ENCODE measurements around the gene KDSR. TPM values are rescaled to one million over a fixed set of nuclear protein-coding genes. Genes with fewer than 3 reads are reported as not detected.
A peak's percentile ranks its signal among the peaks of the same experiment; 100 is the strongest.
"Not testable (repeated sequence)": the region's sequence is repeated elsewhere in the genome, so short reads cannot be mapped to it uniquely, and the experiment has no call there.

The KDSR gene
- total RNA-seq, 1 experiment from 2014 or later = 25.7 TPM

- Histone ChIP-seq H3K4me3 (no peak overlapping the region), H3K27me3 (replicated peaks) (no peaks in the 10 kb centered on the region), H3K9me3 (replicated peaks) (no peaks in the 10 kb centered on the region; the same call in 1 of the 2 replicates), H3K36me3 (no peaks in the 10 kb centered on the region), H3K4me1 (replicated peaks) (peaks cover 3% of the 10 kb centered on the region; the same call in 1 of the 2 replicates), H3K27ac (no peak overlapping the region)
- DNase-seq (ENCODE audit: low read depth in 1 of 2, low spot score in 2 of 2) = no peak
Measured at GRCh38 chr18:63379639-63379962, 12.6 kb upstream of the KDSR start.

DNA sequence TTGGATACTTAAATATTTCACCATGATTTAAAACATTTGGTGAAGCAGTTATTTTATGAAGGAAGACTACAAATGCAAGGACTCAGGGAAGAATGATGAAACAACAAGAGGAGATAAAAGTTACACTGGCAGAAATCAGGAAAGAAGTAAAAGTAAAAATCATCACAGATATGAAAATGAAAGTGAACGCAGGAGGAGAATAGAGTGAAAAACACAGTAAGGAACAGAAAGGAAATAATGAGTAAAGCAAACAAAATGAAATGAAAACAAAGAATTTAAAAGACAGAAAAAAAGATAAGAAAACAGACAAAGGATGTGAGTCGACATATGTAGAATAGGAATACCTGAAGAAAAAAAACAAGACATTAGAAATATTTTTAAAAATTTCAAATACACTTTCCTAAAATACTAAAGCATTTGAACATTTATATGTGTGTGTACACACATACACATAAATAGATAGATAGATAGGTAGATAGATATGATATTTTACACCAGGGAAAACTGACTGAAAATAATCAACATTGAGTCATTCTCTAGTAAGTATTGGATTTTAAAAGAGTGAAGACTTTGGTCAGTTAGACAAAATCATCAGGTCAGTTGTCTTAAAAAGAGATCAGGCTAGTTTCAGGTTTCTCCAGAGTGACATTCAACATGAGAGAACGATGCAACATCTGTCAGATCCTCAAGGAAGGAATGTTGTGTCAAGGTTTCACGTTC lies 12.1 kb upstream of the KDSR start:
- no peak for DNase-seq (ENCODE audit: low read depth in 1 of 2, low spot score in 2 of 2)

DNA sequence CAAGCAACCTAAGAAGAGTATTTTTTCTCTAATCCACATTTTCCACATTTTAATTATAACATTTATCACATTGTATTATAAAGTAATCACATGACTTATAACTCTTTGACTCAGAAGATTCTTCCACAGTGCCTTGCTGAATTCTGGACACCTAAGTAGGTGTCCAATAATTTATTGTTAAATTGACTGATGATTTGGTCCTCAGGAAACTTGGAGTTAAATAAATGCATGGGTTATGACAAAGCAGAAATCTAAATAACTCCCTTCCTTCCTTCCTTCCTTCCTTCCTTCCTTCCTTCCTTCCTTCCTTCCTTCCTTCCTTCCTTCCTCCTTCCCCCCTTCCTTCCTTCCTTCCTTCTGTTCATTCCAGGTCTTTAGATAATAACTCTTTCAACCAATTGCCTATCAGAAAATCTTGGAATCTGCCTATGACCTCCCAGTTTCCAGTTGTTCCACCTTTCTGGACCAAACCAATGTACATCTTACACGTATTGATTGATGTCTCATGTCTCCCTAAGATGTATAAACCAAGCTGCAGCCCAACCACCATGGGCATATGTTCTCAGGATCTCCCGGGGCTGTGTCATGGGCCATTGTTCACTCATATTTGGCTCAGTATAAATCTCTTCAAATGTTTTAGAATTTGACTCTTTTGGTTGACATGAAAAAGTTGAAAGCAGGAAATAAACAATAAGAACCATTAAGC lies 10.4 kb upstream of the KDSR start:
- Histone ChIP-seq H3K4me1 (replicated peaks) (peaks cover 3% of the 10 kb centered on the region; the same call in 1 of the 2 replicates), H3K36me3 (no peaks in the 10 kb centered on the region), H3K9me3 (replicated peaks) (no peaks in the 10 kb centered on the region; the same call in 1 of the 2 replicates), H3K27ac (no peak overlapping the region), H3K27me3 (replicated peaks) (no peaks in the 10 kb centered on the region), H3K4me3 (no peak overlapping the region)
- no peak for DNase-seq (ENCODE audit: low read depth in 1 of 2, low spot score in 2 of 2)

More for the DNA sequence above, 12.1 kb upstream of the KDSR start:
- peaks cover 3% of the 10 kb centered on the region; the same call in 1 of the 2 replicates for H3K4me1 ChIP-seq (replicated peaks)
- H3K27ac ChIP-seq = no peak overlapping the region
- no peaks in the 10 kb centered on the region; the same call in 1 of the 2 replicates for H3K9me3 ChIP-seq (replicated peaks)
- H3K36me3 ChIP-seq = no peaks in the 10 kb centered on the region
- no peak overlapping the region for H3K4me3 ChIP-seq
- no peaks in the 10 kb centered on the region for H3K27me3 ChIP-seq (replicated peaks)

DNA sequence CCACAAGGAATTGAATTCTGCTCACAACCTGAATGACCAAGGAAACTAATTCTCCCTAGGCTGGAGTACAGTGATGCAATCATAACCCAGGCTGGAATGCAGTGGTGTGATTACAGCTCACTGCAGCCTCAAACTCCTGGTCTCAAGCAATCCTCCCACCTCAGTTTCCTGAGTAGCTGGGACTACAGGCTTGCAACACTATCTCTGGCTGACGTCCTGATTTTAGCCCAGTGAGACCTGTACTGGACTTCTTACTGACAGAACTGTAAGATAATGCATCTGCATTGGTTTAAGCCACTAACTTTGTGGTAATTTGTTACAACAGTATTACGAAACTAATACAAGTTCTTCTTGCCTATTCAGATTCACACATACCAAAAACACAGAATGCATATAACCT lies 9.5 kb upstream of the KDSR start:
- Histone ChIP-seq H3K36me3 (no peaks in the 10 kb centered on the region), H3K27ac (no peak overlapping the region), H3K9me3 (replicated peaks) (no peaks in the 10 kb centered on the region; the same call in 1 of the 2 replicates), H3K4me3 (no peak overlapping the region), H3K27me3 (replicated peaks) (no peaks in the 10 kb centered on the region), H3K4me1 (replicated peaks) (peaks cover 3% of the 10 kb centered on the region; the same call in 1 of the 2 replicates)
- no peak for DNase-seq (ENCODE audit: low read depth in 1 of 2, low spot score in 2 of 2)

- no peaks in the 10 kb centered on the region for H3K36me3 ChIP-seq
- no peaks in the 10 kb centered on the region for H3K27me3 ChIP-seq (replicated peaks)
- no peak for DNase-seq (ENCODE audit: low read depth in 1 of 2, low spot score in 2 of 2)
- H3K9me3 ChIP-seq (replicated peaks) = no peaks in the 10 kb centered on the region; the same call in 1 of the 2 replicates
- H3K4me1 ChIP-seq (replicated peaks) = no peaks in the 10 kb centered on the region; the same call in 1 of the 2 replicates
- H3K27ac ChIP-seq = no peak overlapping the region
- no peak overlapping the region for H3K4me3 ChIP-seq
Measured at GRCh38 chr18:63374540-63374939, 7.5 kb upstream of the KDSR start.

DNA sequence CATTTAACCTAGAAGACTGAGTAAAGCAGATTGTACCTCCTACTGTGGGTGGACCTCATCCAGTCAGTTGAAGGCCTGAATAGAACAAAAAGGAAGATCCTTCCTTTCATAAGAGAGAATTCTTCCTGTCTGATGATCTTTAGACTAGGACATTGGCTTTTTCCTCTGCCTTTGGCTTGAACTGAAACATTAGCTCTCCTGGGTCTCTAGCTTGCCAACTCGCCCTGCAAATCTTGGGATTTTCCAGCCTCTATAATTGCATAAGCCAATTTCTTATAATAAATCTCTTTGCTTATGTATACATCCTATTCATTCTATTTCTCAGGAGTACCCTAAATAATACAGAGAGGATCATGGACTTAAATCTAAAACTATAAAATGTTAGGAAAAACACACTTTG lies 6.2 kb upstream of the KDSR start:
- H3K27ac ChIP-seq = no peak overlapping the region
- no peaks in the 10 kb centered on the region for H3K4me1 ChIP-seq (replicated peaks)
- no peak for DNase-seq (ENCODE audit: low read depth in 1 of 2, low spot score in 2 of 2)

DNA sequence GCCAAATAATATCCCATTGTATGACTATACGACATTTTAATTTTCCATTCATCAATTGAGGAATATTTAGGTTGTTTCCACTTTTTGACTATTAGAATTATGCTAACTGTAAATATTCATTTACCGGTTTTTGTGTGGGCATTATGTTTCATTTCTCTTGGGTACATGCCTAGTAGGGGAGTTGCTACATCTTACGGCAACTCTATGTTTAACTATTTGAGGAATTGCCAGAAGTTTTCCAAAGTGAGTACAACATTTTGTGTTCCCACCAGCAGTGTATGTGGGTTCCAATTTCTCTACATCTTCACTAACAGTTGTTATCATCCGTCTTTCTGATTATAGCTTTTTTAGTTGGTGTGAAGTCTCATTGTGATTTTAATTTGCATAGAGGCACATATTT lies 1.6 kb upstream of the KDSR start:
- Histone ChIP-seq H3K4me3 (no peak overlapping the region), H3K27me3 (replicated peaks) (no peaks in the 10 kb centered on the region), H3K9me3 (replicated peaks) (no peaks in the 10 kb centered on the region), H3K27ac (no peak overlapping the region), H3K36me3 (peaks cover 8% of the 10 kb centered on the region), H3K4me1 (replicated peaks) (no peaks in the 10 kb centered on the region)
- no peak for DNase-seq (ENCODE audit: low read depth in 1 of 2, low spot score in 2 of 2)

More for the DNA sequence above, 6.2 kb upstream of the KDSR start:
- H3K9me3 ChIP-seq (replicated peaks) = no peaks in the 10 kb centered on the region; the same call in 1 of the 2 replicates
- H3K36me3 ChIP-seq = no peaks in the 10 kb centered on the region
- no peak overlapping the region for H3K4me3 ChIP-seq
- no peaks in the 10 kb centered on the region for H3K27me3 ChIP-seq (replicated peaks)

- H3K36me3 ChIP-seq = peaks cover 19% of the 10 kb centered on the region
- DNase-seq (ENCODE audit: low read depth in 1 of 2, low spot score in 2 of 2) = peak; percentile 62 to 76
- no peaks in the 10 kb centered on the region for H3K9me3 ChIP-seq (replicated peaks)
- no peaks in the 10 kb centered on the region for H3K27me3 ChIP-seq (replicated peaks)
- H3K4me1 ChIP-seq (replicated peaks) = no peaks in the 10 kb centered on the region
- peak overlapping the region; percentile 80 for H3K27ac ChIP-seq
- peak overlapping the region; percentile 90 for H3K4me3 ChIP-seq
Measured at GRCh38 chr18:63366213-63367052, 573 bp downstream of the KDSR start.

- peak overlapping the region; percentile 90 for H3K4me3 ChIP-seq
- H3K27ac ChIP-seq = peak overlapping the region; percentile 80
- H3K9me3 ChIP-seq (replicated peaks) = no peaks in the 10 kb centered on the region
- H3K27me3 ChIP-seq (replicated peaks) = no peaks in the 10 kb centered on the region
- H3K36me3 ChIP-seq = peaks cover 23% of the 10 kb centered on the region
- H3K4me1 ChIP-seq (replicated peaks) = no peaks in the 10 kb centered on the region
- DNase-seq (ENCODE audit: low read depth in 1 of 2, low spot score in 2 of 2) = no peak
Measured at GRCh38 chr18:63365876-63366212, 1.2 kb downstream of the KDSR start.

- H3K27me3 ChIP-seq (replicated peaks) = no peaks in the 10 kb centered on the region
- peaks cover 37% of the 10 kb centered on the region for H3K36me3 ChIP-seq
- H3K9me3 ChIP-seq (replicated peaks) = no peaks in the 10 kb centered on the region
- H3K4me1 ChIP-seq (replicated peaks) = no peaks in the 10 kb centered on the region
- DNase-seq (ENCODE audit: low read depth in 1 of 2, low spot score in 2 of 2) = no peak
- H3K4me3 ChIP-seq = no peak overlapping the region
- H3K27ac ChIP-seq = no peak overlapping the region
Measured at GRCh38 chr18:63363951-63364350, 3.1 kb downstream of the KDSR start.

DNA sequence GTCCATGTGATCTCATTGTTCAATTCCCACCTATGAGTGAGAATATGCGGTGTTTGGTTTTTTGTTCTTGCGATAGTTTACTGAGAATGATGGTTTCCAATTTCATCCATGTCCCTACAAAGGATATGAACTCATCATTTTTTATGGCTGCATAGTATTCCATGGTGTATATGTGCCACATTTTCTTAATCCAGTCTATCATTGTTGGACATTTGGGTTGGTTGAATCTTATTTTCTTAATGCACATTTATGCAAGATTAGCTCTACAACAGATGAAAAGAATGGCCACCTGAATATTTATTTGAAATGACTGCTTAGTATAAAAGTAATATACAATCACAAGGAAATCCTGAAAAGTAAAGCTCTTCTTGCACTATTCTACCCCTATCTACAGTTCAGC lies 3.6 kb downstream of the KDSR start:
- H3K36me3 ChIP-seq = peaks cover 39% of the 10 kb centered on the region
- H3K4me1 ChIP-seq (replicated peaks); DNase-seq (ENCODE audit: low read depth in 1 of 2, low spot score in 2 of 2); H3K9me3 ChIP-seq (replicated peaks); H3K27ac ChIP-seq; H3K27me3 ChIP-seq (replicated peaks); H3K4me3 ChIP-seq: not testable (repeated sequence)

- Histone ChIP-seq H3K27ac (no peak overlapping the region), H3K27me3 (replicated peaks) (no peaks in the 10 kb centered on the region), H3K36me3 (peaks cover 74% of the 10 kb centered on the region), H3K4me1 (replicated peaks) (no peaks in the 10 kb centered on the region), H3K9me3 (replicated peaks) (no peaks in the 10 kb centered on the region), H3K4me3 (no peak overlapping the region)
- no peak for DNase-seq (ENCODE audit: low read depth in 1 of 2, low spot score in 2 of 2)
Measured at GRCh38 chr18:63356272-63356896, 10.6 kb downstream of the KDSR start.

DNA sequence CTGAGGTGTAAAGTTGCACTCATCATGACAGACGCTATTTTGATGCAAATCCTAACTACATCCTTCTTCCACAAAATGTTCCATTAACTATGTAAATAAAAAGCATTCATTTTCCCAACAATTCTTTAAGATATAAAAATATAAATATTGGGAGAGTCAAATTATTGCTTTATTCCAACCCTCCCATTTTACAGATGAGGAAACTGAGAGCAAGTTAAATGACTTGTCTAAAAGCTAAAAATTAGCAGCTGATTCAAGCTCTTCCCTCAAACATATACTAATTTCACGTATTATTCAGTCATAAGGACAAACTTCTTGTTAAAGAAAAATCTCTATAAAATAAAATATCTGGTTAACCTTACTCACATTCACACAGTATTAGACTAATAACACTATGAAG lies 16.8 kb downstream of the KDSR start:
- Histone ChIP-seq H3K27me3 (replicated peaks) (no peaks in the 10 kb centered on the region), H3K4me3 (no peak overlapping the region), H3K27ac (no peak overlapping the region), H3K4me1 (replicated peaks) (no peaks in the 10 kb centered on the region), H3K36me3 (peaks cover 82% of the 10 kb centered on the region), H3K9me3 (replicated peaks) (no peaks in the 10 kb centered on the region)
- DNase-seq (ENCODE audit: low read depth in 1 of 2, low spot score in 2 of 2) = no peak
